ENCODE data around the gene SHISA8.
"Not testable (repeated sequence)": the region's sequence is repeated elsewhere in the genome, so short reads cannot be mapped to it uniquely, and the experiment has no call there.

SHISA8 gene

GRCh38 chr22:41900652-41901312 lies 14.1 kb downstream of the SHISA8 start:
- DNase-seq (ENCODE audit: low spot score): no peak
- no peak for FAIRE-seq

GRCh38 chr22:41899992-41900651 lies 14.8 kb downstream of the SHISA8 start:
- no peak for DNase-seq (ENCODE audit: low spot score)
- no peak for FAIRE-seq

GRCh38 chr22:41899110-41899509 lies 15.8 kb downstream of the SHISA8 start:
- DNase-seq (ENCODE audit: low spot score) (no peak), FAIRE-seq (no peak)

GRCh38 chr22:41898645-41899044 lies 16.2 kb downstream of the SHISA8 start:
- DNase-seq (ENCODE audit: low spot score): no peak
- FAIRE-seq: no peak

GRCh38 chr22:41893591-41894375 lies 21.1 kb downstream of the SHISA8 start:
- FAIRE-seq: no peak
- no peak for DNase-seq (ENCODE audit: low spot score)

GRCh38 chr22:41892721-41893120 lies 22.2 kb downstream of the SHISA8 start:
- FAIRE-seq (no peak), DNase-seq (ENCODE audit: low spot score) (no peak)

- DNase-seq (ENCODE audit: low spot score) (no peak), FAIRE-seq (no peak)
These were observed 23.5 kb downstream of the SHISA8 start for GRCh38 chr22:41891407-41891806.

- DNase-seq (ENCODE audit: low spot score) (no peak), FAIRE-seq (no peak)
These were observed 26.2 kb downstream of the SHISA8 start for GRCh38 chr22:41888627-41889200.

- DNase-seq (ENCODE audit: low spot score) (no peak), FAIRE-seq (no peak)
These were observed 29.4 kb downstream of the SHISA8 start for GRCh38 chr22:41885516-41885915.

GRCh38 chr22:41885116-41885515 lies 29.8 kb downstream of the SHISA8 start:
- FAIRE-seq (no peak), DNase-seq (ENCODE audit: low spot score) (no peak)

GRCh38 chr22:41883400-41883799 lies 31.5 kb downstream of the SHISA8 start:
- DNase-seq (ENCODE audit: low spot score) (no peak), FAIRE-seq (no peak)

GRCh38 chr22:41880653-41881052 lies 34.2 kb downstream of the SHISA8 start:
- no peak for DNase-seq (ENCODE audit: low spot score)
- no peak for FAIRE-seq

- no peak for DNase-seq (ENCODE audit: low spot score)
- FAIRE-seq: no peak
These were observed 38.2 kb downstream of the SHISA8 start for GRCh38 chr22:41876675-41877074.

GRCh38 chr22:41876275-41876674 lies 38.6 kb downstream of the SHISA8 start:
- no peak for DNase-seq (ENCODE audit: low spot score)
- FAIRE-seq: no peak

- FAIRE-seq (no peak), DNase-seq (ENCODE audit: low spot score) (no peak)
These were observed 39.2 kb downstream of the SHISA8 start for GRCh38 chr22:41875531-41876270.

GRCh38 chr22:41874090-41874489 lies 40.8 kb downstream of the SHISA8 start:
- DNase-seq (ENCODE audit: low spot score) (no peak), FAIRE-seq (no peak)

GRCh38 chr22:41873391-41873790 lies 41.5 kb downstream of the SHISA8 start:
- DNase-seq (ENCODE audit: low spot score) (no peak), FAIRE-seq (no peak)

- FAIRE-seq (no peak), DNase-seq (ENCODE audit: low spot score) (no peak)
These were observed 44.1 kb downstream of the SHISA8 start for GRCh38 chr22:41870786-41871185.

- not testable (repeated sequence) for FAIRE-seq; DNase-seq (ENCODE audit: low spot score)
These were observed 44.8 kb downstream of the SHISA8 start for GRCh38 chr22:41870081-41870480.

- DNase-seq (ENCODE audit: low spot score): no peak
- no peak for FAIRE-seq
These were observed 46.3 kb downstream of the SHISA8 start for GRCh38 chr22:41868556-41868955.

- no peak for DNase-seq (ENCODE audit: low spot score)
- no peak for FAIRE-seq
These were observed 51.4 kb downstream of the SHISA8 start for GRCh38 chr22:41863472-41863871.

Measured in urothelium cell line (cell line).